ENCODE measurements around the gene ZNF580.

The ZNF580 gene

GRCh38 chr19:55606471-55606787 lies 34.4 kb upstream of the ZNF580 start:
- peak overlapping the region; percentile 91 for H3K4me3 ChIP-seq (ENCODE audit: low read length)
- DNase-seq (ENCODE audit: low read depth): no peak
- TF ChIP-seq CTCF (conservative IDR thresholded peaks at IDR 0.05; ENCODE audit: low read length): no peak

GRCh38 chr19:55606817-55607216 lies 34.0 kb upstream of the ZNF580 start:
- no peak for TF ChIP-seq CTCF (conservative IDR thresholded peaks at IDR 0.05; ENCODE audit: low read length)
- no peak for DNase-seq (ENCODE audit: low read depth)
- H3K4me3 ChIP-seq (ENCODE audit: low read length): peak overlapping the region; percentile 91

- TF ChIP-seq CTCF (conservative IDR thresholded peaks at IDR 0.05; ENCODE audit: low read length): no peak
- no peak overlapping the region for H3K4me3 ChIP-seq (ENCODE audit: low read length)
- no peak for DNase-seq (ENCODE audit: low read depth)
Measured at GRCh38 chr19:55609326-55609725, 31.5 kb upstream of the ZNF580 start.

GRCh38 chr19:55611300-55611982 lies 29.4 kb upstream of the ZNF580 start:
- DNase-seq (ENCODE audit: low read depth): no peak
- H3K4me3 ChIP-seq (ENCODE audit: low read length): no peak overlapping the region
- no peak for TF ChIP-seq CTCF (conservative IDR thresholded peaks at IDR 0.05; ENCODE audit: low read length)

- no peak for TF ChIP-seq CTCF (conservative IDR thresholded peaks at IDR 0.05; ENCODE audit: low read length)
- H3K4me3 ChIP-seq (ENCODE audit: low read length): no peak overlapping the region
- no peak for DNase-seq (ENCODE audit: low read depth)
Measured at GRCh38 chr19:55611983-55612645, 28.7 kb upstream of the ZNF580 start.

- DNase-seq (ENCODE audit: low read depth): no peak
- no peak for TF ChIP-seq CTCF (conservative IDR thresholded peaks at IDR 0.05; ENCODE audit: low read length)
Measured at GRCh38 chr19:55613396-55613795, 27.4 kb upstream of the ZNF580 start.

More at GRCh38 chr19:55613396-55613795, 27.4 kb upstream of the ZNF580 start:
- no peak overlapping the region for H3K4me3 ChIP-seq (ENCODE audit: low read length)

All from AG10803 (cell line).